Parathyroid adenoma (tissue), 2 donors: ENCODE results near the gene NXN.

Source experiments
- H2AFZ ChIP-seq: fragments of 300-600 bp; sonication (generic); one replicate; pipeline ENCODE4 v1.7.0; 2017; ENCODE audit warnings: antibody characterized with exemption, mild to moderate bottlenecking
- H3K27ac ChIP-seq: fragments of 300-600 bp; sonication (generic); one replicate; pipeline ENCODE4 v1.7.0; 2017
- H3K27me3 ChIP-seq: fragments of 300-600 bp; sonication (generic); one replicate; pipeline ENCODE4 v1.7.0; 2017; ENCODE audit warnings: low read length; ENCODE audit not compliant: control insufficient read depth, insufficient read depth
- H3K36me3 ChIP-seq: fragments of 300-600 bp; sonication (generic); one replicate; pipeline ENCODE4 v1.7.0; 2017; ENCODE audit warnings: low read length; ENCODE audit not compliant: control insufficient read depth, insufficient read depth
- H3K4me1 ChIP-seq: fragments of 300-600 bp; sonication (generic); one replicate; pipeline ENCODE4 v1.7.0; 2017; ENCODE audit warnings: control low read depth
- H3K4me2 ChIP-seq: fragments of 300-600 bp; sonication (generic); one replicate; pipeline ENCODE4 v1.7.0; 2017; ENCODE audit warnings: low read length
- H3K4me3 ChIP-seq: fragments of 300-600 bp; sonication (generic); one replicate; pipeline ENCODE4 v1.7.0; 2017; ENCODE audit warnings: low read depth, low read length
- H3K79me2 ChIP-seq: fragments of 300-600 bp; sonication (generic); one replicate; pipeline ENCODE4 v1.7.0; 2017; ENCODE audit warnings: control low read depth
- H3K9ac ChIP-seq: fragments of 300-600 bp; sonication (generic); one replicate; pipeline ENCODE4 v1.7.0; 2017; ENCODE audit warnings: mild to moderate bottlenecking
- H3K9me3 ChIP-seq: fragments of 300-600 bp; sonication (generic); one replicate; pipeline ENCODE4 v1.7.0; 2017; ENCODE audit warnings: low read length; ENCODE audit not compliant: control insufficient read depth
- CTCF ChIP-seq: fragments of 300-600 bp; sonication (generic); IDR thresholded peaks from one replicate; pipeline ENCODE4 v1.7.0; 2017; ENCODE audit warnings: antibody characterized with exemption, mild to moderate bottlenecking
- donor health status: primary hyperparathyroidism.

The NXN gene

GRCh38 chr17:920190-920589 is 59.4 kb downstream of the NXN start:
- no peak overlapping the region for H3K9ac ChIP-seq
- H3K27ac ChIP-seq = no peak overlapping the region
- H3K79me2 ChIP-seq = no peaks in the 10 kb centered on the region
- no peaks in the 10 kb centered on the region for H3K27me3 ChIP-seq
- TF ChIP-seq CTCF = no peak
- H3K4me3 ChIP-seq = no peak overlapping the region
- no peaks in the 10 kb centered on the region for H3K36me3 ChIP-seq
- no peaks in the 10 kb centered on the region for H3K9me3 ChIP-seq
- H3K4me1 ChIP-seq = no peaks in the 10 kb centered on the region
- H3K4me2 ChIP-seq = no peak overlapping the region
- H2AFZ ChIP-seq = no peak overlapping the region

- H2AFZ ChIP-seq = no peak overlapping the region
- TF ChIP-seq CTCF = no peak
- H3K9ac ChIP-seq = no peak overlapping the region
- no peaks in the 10 kb centered on the region for H3K4me1 ChIP-seq
- no peaks in the 10 kb centered on the region for H3K9me3 ChIP-seq
- no peaks in the 10 kb centered on the region for H3K79me2 ChIP-seq
- no peak overlapping the region for H3K4me2 ChIP-seq
- H3K36me3 ChIP-seq = no peaks in the 10 kb centered on the region
- H3K27ac ChIP-seq = peak overlapping the region; percentile 66
- H3K27me3 ChIP-seq = no peaks in the 10 kb centered on the region
- no peak overlapping the region for H3K4me3 ChIP-seq
These were observed 61.4 kb downstream of the NXN start for GRCh38 chr17:917941-918740.

GRCh38 chr17:917391-917811 is 62.2 kb downstream of the NXN start:
- no peaks in the 10 kb centered on the region for H3K36me3 ChIP-seq
- no peaks in the 10 kb centered on the region for H3K4me1 ChIP-seq
- no peak overlapping the region for H3K4me2 ChIP-seq
- no peak overlapping the region for H2AFZ ChIP-seq
- no peaks in the 10 kb centered on the region for H3K9me3 ChIP-seq
- peak overlapping the region; percentile 66 for H3K27ac ChIP-seq
- no peak overlapping the region for H3K4me3 ChIP-seq
- TF ChIP-seq CTCF = no peak
- H3K79me2 ChIP-seq = no peaks in the 10 kb centered on the region
- no peaks in the 10 kb centered on the region for H3K27me3 ChIP-seq
- no peak overlapping the region for H3K9ac ChIP-seq

GRCh38 chr17:916315-916714 is 63.3 kb downstream of the NXN start:
- Histone ChIP-seq H3K9me3 (no peaks in the 10 kb centered on the region), H3K9ac (no peak overlapping the region), H2AFZ (no peak overlapping the region), H3K4me3 (no peak overlapping the region), H3K4me2 (no peak overlapping the region), H3K36me3 (no peaks in the 10 kb centered on the region), H3K27ac (peak overlapping the region; percentile 68), H3K79me2 (no peaks in the 10 kb centered on the region), H3K27me3 (no peaks in the 10 kb centered on the region), H3K4me1 (no peaks in the 10 kb centered on the region)
- TF ChIP-seq CTCF = no peak
